ENCODE measurements around the gene WWC2.

DNA sequence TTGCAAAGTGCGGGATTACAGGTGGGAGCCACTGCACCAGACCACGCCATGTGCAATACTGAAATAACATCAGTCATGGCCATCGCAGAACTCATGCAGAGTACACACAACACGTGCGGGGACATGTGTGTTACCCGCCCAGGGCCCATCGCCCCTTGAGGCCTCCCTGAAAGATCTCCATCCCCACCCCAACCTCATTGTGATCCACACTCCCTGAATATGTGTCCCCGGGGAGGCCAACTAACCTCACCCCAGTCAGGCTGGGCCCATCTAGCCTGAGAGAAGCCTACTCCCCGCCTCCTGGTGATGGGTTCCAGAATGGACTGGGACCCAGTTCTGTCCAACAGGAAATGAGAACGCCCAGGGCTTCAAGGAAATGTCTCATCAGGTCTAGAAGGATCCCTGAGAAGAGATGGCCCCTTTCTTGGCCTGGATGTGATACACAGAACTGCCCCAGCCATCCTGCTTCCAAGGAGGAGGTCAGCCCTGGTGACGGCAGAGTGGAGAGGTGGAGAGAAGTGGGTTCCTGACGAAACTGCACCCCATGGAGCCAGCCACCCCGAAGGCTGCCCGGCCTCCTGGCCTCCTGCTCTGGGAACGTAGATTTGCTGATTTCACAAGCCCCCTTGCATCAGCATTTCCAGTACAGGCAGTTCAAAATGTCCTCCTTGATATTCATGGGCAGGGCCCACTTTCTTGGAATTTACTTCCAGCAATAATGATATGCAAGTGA lies 245.6 kb downstream of the WWC2 start:
- TF ChIP-seq, protein P1, sequence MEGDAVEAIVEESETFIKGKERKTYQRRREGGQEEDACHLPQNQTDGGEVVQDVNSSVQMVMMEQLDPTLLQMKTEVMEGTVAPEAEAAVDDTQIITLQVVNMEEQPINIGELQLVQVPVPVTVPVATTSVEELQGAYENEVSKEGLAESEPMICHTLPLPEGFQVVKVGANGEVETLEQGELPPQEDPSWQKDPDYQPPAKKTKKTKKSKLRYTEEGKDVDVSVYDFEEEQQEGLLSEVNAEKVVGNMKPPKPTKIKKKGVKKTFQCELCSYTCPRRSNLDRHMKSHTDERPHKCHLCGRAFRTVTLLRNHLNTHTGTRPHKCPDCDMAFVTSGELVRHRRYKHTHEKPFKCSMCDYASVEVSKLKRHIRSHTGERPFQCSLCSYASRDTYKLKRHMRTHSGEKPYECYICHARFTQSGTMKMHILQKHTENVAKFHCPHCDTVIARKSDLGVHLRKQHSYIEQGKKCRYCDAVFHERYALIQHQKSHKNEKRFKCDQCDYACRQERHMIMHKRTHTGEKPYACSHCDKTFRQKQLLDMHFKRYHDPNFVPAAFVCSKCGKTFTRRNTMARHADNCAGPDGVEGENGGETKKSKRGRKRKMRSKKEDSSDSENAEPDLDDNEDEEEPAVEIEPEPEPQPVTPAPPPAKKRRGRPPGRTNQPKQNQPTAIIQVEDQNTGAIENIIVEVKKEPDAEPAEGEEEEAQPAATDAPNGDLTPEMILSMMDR (IDR thresholded peaks at IDR 0.05; ENCODE audit: low read depth, low read length) = no peak
- TF ChIP-seq POLR2A (IDR thresholded peaks at IDR 0.05; ENCODE audit: extremely low read depth, insufficient read length) (no peak), MYC (IDR thresholded peaks at IDR 0.05; ENCODE audit: low read depth, low read length) (no peak)
- TF ChIP-seq, protein P2, sequence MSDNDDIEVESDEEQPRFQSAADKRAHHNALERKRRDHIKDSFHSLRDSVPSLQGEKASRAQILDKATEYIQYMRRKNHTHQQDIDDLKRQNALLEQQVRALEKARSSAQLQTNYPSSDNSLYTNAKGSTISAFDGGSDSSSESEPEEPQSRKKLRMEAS (IDR thresholded peaks at IDR 0.05; ENCODE audit: low read depth, low read length) = no peak

Data from NB4 (cell line).